Activated CD8-positive, alpha-beta memory T cell treated with anti-CD3 and anti-CD28 coated beads, Interleukin-2, amount 50 U/mL, for 48 hours (primary cell): Measurements from ENCODE around the gene ZNF98.

ENCODE experiments used
- DNase-seq: peaks from one replicate; pipeline ENCODE4 v3.0.0-alpha.2; 2020

ZNF98 gene

GRCh38 chr19:22422211-22422610 lies at the start of gene ZNF98:
TSS of gene ZNF98 (minus strand) at chr19:22422346. CDS start at chr19:22422224, 122 bp downstream.
- no peak for DNase-seq

- no peak for DNase-seq
These were observed 24.5 kb upstream of the ZNF98 start for GRCh38 chr19:22446605-22447004.

- no peak for DNase-seq
These were observed 15.9 kb upstream of the ZNF98 start for GRCh38 chr19:22438011-22438410.

- no peak for DNase-seq
These were observed 6.1 kb upstream of the ZNF98 start for GRCh38 chr19:22427960-22428913.

GRCh38 chr19:22427547-22427946 lies 5.4 kb upstream of the ZNF98 start:
- DNase-seq: no peak

- no peak for DNase-seq
These were observed 4.8 kb upstream of the ZNF98 start for GRCh38 chr19:22426901-22427300.

GRCh38 chr19:22421797-22422196 lies 349 bp downstream of the ZNF98 start:
- no peak for DNase-seq

GRCh38 chr19:22354665-22355064 lies 67.5 kb downstream of the ZNF98 start:
- DNase-seq: no peak
